Measurements from ENCODE around the gene FBN1.
A peak's percentile ranks its signal among the peaks of the same experiment; 100 is the strongest.

Gene FBN1

GRCh38 chr15:48467801-48468200 lies 177.7 kb downstream of the FBN1 start:
- TF ChIP-seq JUND (IDR thresholded peaks at IDR 0.05; ENCODE audit: low read depth), result no peak
- no peak for DNase-seq (ENCODE audit: low read depth in 1 of 2, low spot score in 1 of 2)
- in situ Hi-C loops (cut with HindIII; ENCODE audit: low pct_unique_long_range_greater_than_20kb, low sequenced_read_pairs), result no loop called here

- no peak for TF ChIP-seq JUND (IDR thresholded peaks at IDR 0.05; ENCODE audit: low read depth)
- no peak for DNase-seq (ENCODE audit: low read depth in 1 of 2, low spot score in 1 of 2)
- in situ Hi-C loops (cut with HindIII; ENCODE audit: low pct_unique_long_range_greater_than_20kb, low sequenced_read_pairs), result no loop called here
These were observed 178.7 kb downstream of the FBN1 start for GRCh38 chr15:48466820-48467219.

GRCh38 chr15:48466079-48466478 lies 179.4 kb downstream of the FBN1 start:
- DNase-seq (ENCODE audit: low read depth in 1 of 2, low spot score in 1 of 2), result no peak
- in situ Hi-C loops (cut with HindIII; ENCODE audit: low pct_unique_long_range_greater_than_20kb, low sequenced_read_pairs), result no loop called here
- no peak for TF ChIP-seq JUND (IDR thresholded peaks at IDR 0.05; ENCODE audit: low read depth)

GRCh38 chr15:48465410-48465809 lies 180.1 kb downstream of the FBN1 start:
- in situ Hi-C loops (cut with HindIII; ENCODE audit: low pct_unique_long_range_greater_than_20kb, low sequenced_read_pairs), result no loop called here
- TF ChIP-seq JUND (IDR thresholded peaks at IDR 0.05; ENCODE audit: low read depth), result no peak
- DNase-seq (ENCODE audit: low read depth in 1 of 2, low spot score in 1 of 2), result peak in 1 of 2 experiments; percentile 16

GRCh38 chr15:48463366-48463880 lies 182.1 kb downstream of the FBN1 start:
- DNase-seq (ENCODE audit: low read depth in 1 of 2, low spot score in 1 of 2), result no peak
- TF ChIP-seq JUND (IDR thresholded peaks at IDR 0.05; ENCODE audit: low read depth), result no peak
- in situ Hi-C loops (cut with HindIII; ENCODE audit: low pct_unique_long_range_greater_than_20kb, low sequenced_read_pairs), result no loop called here

GRCh38 chr15:48462688-48463087 lies 182.8 kb downstream of the FBN1 start:
- no peak for DNase-seq (ENCODE audit: low read depth in 1 of 2, low spot score in 1 of 2)
- no peak for TF ChIP-seq JUND (IDR thresholded peaks at IDR 0.05; ENCODE audit: low read depth)
- in situ Hi-C loops (cut with HindIII; ENCODE audit: low pct_unique_long_range_greater_than_20kb, low sequenced_read_pairs), result no loop called here

GRCh38 chr15:48459571-48460442 lies 185.7 kb downstream of the FBN1 start:
- TF ChIP-seq JUND (IDR thresholded peaks at IDR 0.05; ENCODE audit: low read depth), result no peak
- in situ Hi-C loops (cut with HindIII; ENCODE audit: low pct_unique_long_range_greater_than_20kb, low sequenced_read_pairs), result no loop called here
- no peak for DNase-seq (ENCODE audit: low read depth in 1 of 2, low spot score in 1 of 2)

- no peak for TF ChIP-seq JUND (IDR thresholded peaks at IDR 0.05; ENCODE audit: low read depth)
- in situ Hi-C loops (cut with HindIII; ENCODE audit: low pct_unique_long_range_greater_than_20kb, low sequenced_read_pairs), result no loop called here
- DNase-seq (ENCODE audit: low read depth in 1 of 2, low spot score in 1 of 2), result no peak
These were observed 186.6 kb downstream of the FBN1 start for GRCh38 chr15:48458876-48459275.

- in situ Hi-C loops (cut with HindIII; ENCODE audit: low pct_unique_long_range_greater_than_20kb, low sequenced_read_pairs), result no loop called here
- no peak for TF ChIP-seq JUND (IDR thresholded peaks at IDR 0.05; ENCODE audit: low read depth)
- no peak for DNase-seq (ENCODE audit: low read depth in 1 of 2, low spot score in 1 of 2)
These were observed 189.4 kb downstream of the FBN1 start for GRCh38 chr15:48456134-48456533.

- in situ Hi-C loops (cut with HindIII; ENCODE audit: low pct_unique_long_range_greater_than_20kb, low sequenced_read_pairs), result no loop called here
- DNase-seq (ENCODE audit: low read depth in 1 of 2, low spot score in 1 of 2), result no peak
- TF ChIP-seq JUND (IDR thresholded peaks at IDR 0.05; ENCODE audit: low read depth), result no peak
These were observed 193.8 kb downstream of the FBN1 start for GRCh38 chr15:48451736-48452135.

GRCh38 chr15:48451241-48451640 lies 194.3 kb downstream of the FBN1 start:
- TF ChIP-seq JUND (IDR thresholded peaks at IDR 0.05; ENCODE audit: low read depth), result no peak
- in situ Hi-C loops (cut with HindIII; ENCODE audit: low pct_unique_long_range_greater_than_20kb, low sequenced_read_pairs), result no loop called here
- no peak for DNase-seq (ENCODE audit: low read depth in 1 of 2, low spot score in 1 of 2)

GRCh38 chr15:48449734-48450133 lies 195.8 kb downstream of the FBN1 start:
- no peak for TF ChIP-seq JUND (IDR thresholded peaks at IDR 0.05; ENCODE audit: low read depth)
- in situ Hi-C loops (cut with HindIII; ENCODE audit: low pct_unique_long_range_greater_than_20kb, low sequenced_read_pairs), result no loop called here
- no peak for DNase-seq (ENCODE audit: low read depth in 1 of 2, low spot score in 1 of 2)

- TF ChIP-seq JUND (IDR thresholded peaks at IDR 0.05; ENCODE audit: low read depth), result no peak
- in situ Hi-C loops (cut with HindIII; ENCODE audit: low pct_unique_long_range_greater_than_20kb, low sequenced_read_pairs), result no loop called here
- no peak for DNase-seq (ENCODE audit: low read depth in 1 of 2, low spot score in 1 of 2)
These were observed 197.9 kb downstream of the FBN1 start for GRCh38 chr15:48447657-48448056.
